H1 (cell line): ENCODE measurements around the gene ANXA9. TPM values are rescaled to one million over a fixed set of nuclear protein-coding genes. Genes with fewer than 3 reads are reported as not detected.

Experiments used
- CTCF ChIA-PET: fragments of 300-600 bp; sonication (Branson Sonifier 250); formaldehyde crosslinking; loops from one replicate; lab custom pipeline; 2021; ENCODE audit not compliant: partially characterized antibody; lab: Charles Lee
- POLR2A ChIA-PET: fragments of 300-600 bp; sonication (Branson Sonifier 250); formaldehyde crosslinking; loops from one replicate; lab custom pipeline; 2021; ENCODE audit warnings: inconsistent platforms; ENCODE audit not compliant: partially characterized antibody; lab: Charles Lee
- DNase-seq, 2 experiments: peaks; one replicate each; pipeline versions ENCODE4 v3.0.0 to v3.0.0-alpha.2; 2010 to 2022; ENCODE audit warnings: low spot score in 2 of 2, low read depth in 1 of 2, mixed read lengths in 1 of 2
- FAIRE-seq: peaks from 2 replicates; lab custom pipeline; 2011; peaks lifted over from hg19 to GRCh38; lab: Jason Lieb, UNC
- H2AFZ ChIP-seq: 2 replicates; pipeline ENCODE4 v1.8.1; 2012; ENCODE audit warnings: low read length, inconsistent platforms
- H2AK5ac ChIP-seq: 2 replicates; pipeline ENCODE4 v1.6.1; 2013; ENCODE audit warnings: low read depth, low read length
- H2BK120ac ChIP-seq: replicated peaks from 2 replicates; pipeline ENCODE3; 2013; ENCODE audit warnings: low read depth, low read length, inconsistent platforms
- H2BK12ac ChIP-seq: 2 replicates; pipeline ENCODE4 v1.6.1; 2013; ENCODE audit warnings: low read depth, low read length
- H2BK15ac ChIP-seq: 2 replicates; pipeline ENCODE4 v1.6.1; 2013; ENCODE audit warnings: low read length
- H2BK20ac ChIP-seq: 2 replicates; pipeline ENCODE4 v1.6.1; 2013; ENCODE audit warnings: low read length
- H2BK5ac ChIP-seq: 2 replicates; pipeline ENCODE4 v1.6.1; 2013; ENCODE audit warnings: low read depth, low read length
- H3K14ac ChIP-seq: 2 replicates; pipeline ENCODE4 v1.6.1; 2013; ENCODE audit warnings: inconsistent platforms; ENCODE audit not compliant: insufficient read length
- H3K18ac ChIP-seq: 2 replicates; pipeline ENCODE4 v1.6.1; 2013; ENCODE audit warnings: low read length; ENCODE audit errors: extremely low read depth
- H3K23ac ChIP-seq: 2 replicates; pipeline ENCODE4 v1.6.1; 2013; ENCODE audit warnings: inconsistent platforms; ENCODE audit not compliant: insufficient read length
- H3K23me2 ChIP-seq: 2 replicates; pipeline ENCODE4 v1.6.1; 2013; ENCODE audit warnings: low read depth, low read length
- H3K27ac ChIP-seq: 2 replicates; pipeline ENCODE4 v1.6.1; 2011; ENCODE audit warnings: low read depth, low read length, inconsistent platforms
- H3K27me3 ChIP-seq, 4 experiments: replicated peaks in 1 of 4; 1 replicate in 1 of 4; 2 replicates in 3 of 4; pipeline versions ENCODE4 v1.6.1 to v1.8.1; 2011 to 2013; ENCODE audit warnings: low read length in 3 of 4, mild to moderate bottlenecking in 3 of 4, inconsistent platforms in 2 of 4, mixed read lengths in 2 of 4, moderate library complexity in 1 of 4; ENCODE audit not compliant: control insufficient read depth in 3 of 4, insufficient read depth in 3 of 4; ENCODE audit errors: extremely low read depth in 1 of 4
- H3K36me3 ChIP-seq, 4 experiments: 2 replicates each; pipeline versions ENCODE4 v1.6.1 to v1.8.1; 2011 to 2013; ENCODE audit warnings: mild to moderate bottlenecking in 4 of 4, low read length in 3 of 4, moderate library complexity in 2 of 4, control low read depth in 1 of 4, inconsistent platforms in 1 of 4; ENCODE audit not compliant: insufficient read depth in 4 of 4, control insufficient read depth in 2 of 4
- H3K4ac ChIP-seq: replicated peaks from 2 replicates; pipeline ENCODE3; 2013; ENCODE audit warnings: low read length, low read depth, mixed read lengths, inconsistent platforms; ENCODE audit not compliant: insufficient read length
- H3K4me1 ChIP-seq, 4 experiments: replicated peaks in 1 of 4; 1 replicate in 1 of 4; 2 replicates in 3 of 4; pipeline versions ENCODE4 v1.6.1 to v1.8.1; 2011 to 2013; ENCODE audit warnings: low read length in 3 of 4, inconsistent platforms in 2 of 4, mixed read lengths in 1 of 4; ENCODE audit not compliant: insufficient read depth in 4 of 4, control insufficient read depth in 3 of 4
- H3K4me2 ChIP-seq, 2 experiments: 2 replicates each; pipeline versions ENCODE4 v1.6.1 to v1.8.1; 2011 to 2013; ENCODE audit warnings: low read depth in 2 of 2, low read length in 2 of 2, control low read depth in 1 of 2, inconsistent platforms in 1 of 2, mild to moderate bottlenecking in 1 of 2; ENCODE audit not compliant: insufficient read depth in 1 of 2
- H3K4me3 ChIP-seq, 4 experiments: fragments of 200-600, 300-600 bp in 1 of 4; sonication (generic), shearing (Covaris generic), sonication (Bioruptor Twin) in 1 of 4; 2 replicates each; pipeline versions ENCODE4 v1.5.1 to v1.8.1; 2011 to 2016; ENCODE audit warnings: low read length in 4 of 4, low read depth in 3 of 4, control low read depth in 2 of 4, inconsistent platforms in 2 of 4, mild to moderate bottlenecking in 2 of 4, mixed read lengths in 1 of 4, moderate library complexity in 1 of 4; ENCODE audit not compliant: insufficient read depth in 2 of 4; ENCODE audit errors: extremely low read depth in 1 of 4
- H3K56ac ChIP-seq: replicated peaks from 2 replicates; pipeline ENCODE3; 2013; ENCODE audit warnings: low read depth, mild to moderate bottlenecking, mixed read lengths, low read length, inconsistent platforms; ENCODE audit not compliant: insufficient read length
- H3K79me1 ChIP-seq: 2 replicates; pipeline ENCODE4 v1.6.1; 2013; ENCODE audit warnings: low read depth, low read length, control low read depth
- H3K79me2 ChIP-seq, 2 experiments: 2 replicates each; pipeline versions ENCODE4 v1.6.1 to v1.8.1; 2012 to 2013; ENCODE audit warnings: low read length in 2 of 2, mild to moderate bottlenecking in 2 of 2, inconsistent platforms in 1 of 2; ENCODE audit not compliant: insufficient read depth in 2 of 2, control insufficient read depth in 1 of 2
- H3K9ac ChIP-seq, 4 experiments: replicated peaks in 1 of 4; 1 replicate in 1 of 4; 2 replicates in 3 of 4; pipeline versions ENCODE4 v1.6.1 to v1.8.1; 2011 to 2013; ENCODE audit warnings: low read depth in 3 of 4, low read length in 3 of 4, control low read depth in 2 of 4, mild to moderate bottlenecking in 2 of 4, moderate library complexity in 2 of 4, inconsistent platforms in 1 of 4; ENCODE audit errors: extremely low read depth in 1 of 4
- H3K9me3 ChIP-seq, 2 experiments: 2 replicates each; pipeline versions ENCODE4 v1.6.1 to v1.8.1; 2012 to 2013; ENCODE audit warnings: mild to moderate bottlenecking in 2 of 2, moderate library complexity in 2 of 2, control low read depth in 1 of 2, inconsistent platforms in 1 of 2, low read depth in 1 of 2, low read length in 1 of 2, mixed read lengths in 1 of 2; ENCODE audit not compliant: insufficient read depth in 2 of 2
- H4K20me1 ChIP-seq, 2 experiments: replicated peaks in 1 of 2; 2 replicates each; pipeline versions ENCODE3 to v1.8.1; 2011 to 2013; ENCODE audit warnings: inconsistent platforms in 2 of 2, low read length in 2 of 2, mild to moderate bottlenecking in 1 of 2; ENCODE audit not compliant: insufficient read depth in 2 of 2, control insufficient read depth in 1 of 2
- H4K5ac ChIP-seq: 2 replicates; pipeline ENCODE4 v1.6.1; 2013; ENCODE audit warnings: low read length, low read depth, mixed read lengths, inconsistent platforms; ENCODE audit not compliant: insufficient read length
- H4K8ac ChIP-seq: 2 replicates; pipeline ENCODE4 v1.8.0; 2013; ENCODE audit warnings: mild to moderate bottlenecking, moderate library complexity, low read length, inconsistent platforms; ENCODE audit not compliant: insufficient read depth; ENCODE audit errors: extremely low read depth
- H4K91ac ChIP-seq: replicated peaks from 2 replicates; pipeline ENCODE3; 2013; ENCODE audit warnings: low read length, mixed read lengths, inconsistent platforms; ENCODE audit not compliant: insufficient read length
- CREB1 ChIP-seq: IDR thresholded peaks from 2 replicates; pipeline ENCODE4 v1.6.1; 2012; ENCODE audit warnings: inconsistent platforms
- HDAC2 ChIP-seq, 2 experiments: fragments of 300-600 bp in 1 of 2; sonication (generic) in 1 of 2; IDR thresholded peaks; 2 replicates each; pipeline ENCODE4 v1.6.1; 2011 to 2012; ENCODE audit warnings: low read depth in 2 of 2, low read length in 2 of 2, mild to moderate bottlenecking in 2 of 2, moderate library complexity in 2 of 2, borderline replicate concordance in 1 of 2, inconsistent platforms in 1 of 2
- NANOG ChIP-seq: IDR thresholded peaks from 2 replicates; pipeline ENCODE4 v1.6.1; 2011; ENCODE audit warnings: low read length, low read depth, mild to moderate bottlenecking, inconsistent platforms; ENCODE audit not compliant: insufficient read depth, poor library complexity, severe bottlenecking
- RBBP5 ChIP-seq: IDR thresholded peaks from 2 replicates; pipeline ENCODE4 v1.7.1; 2012; ENCODE audit warnings: low read depth, mild to moderate bottlenecking, inconsistent platforms, low read length, moderate library complexity, borderline replicate concordance
- SP2 ChIP-seq: IDR thresholded peaks from 2 replicates; pipeline ENCODE4 v1.6.1; 2012; ENCODE audit warnings: mild to moderate bottlenecking, low read length, inconsistent platforms
- SP4 ChIP-seq: IDR thresholded peaks from 2 replicates; pipeline ENCODE4 v1.6.1; 2012; ENCODE audit warnings: low read length, inconsistent platforms
- WGBS, 2 experiments: shearing (Covaris generic) in 1 of 2; methylation state at CpG; one replicate each; pipeline versions ENCODE4 v1.1.6 to v1.1.7; 2013 to 2015; ENCODE audit warnings: low lambda C conversion rate in 2 of 2, mixed read lengths in 2 of 2, inconsistent platforms in 1 of 2, low coverage in 1 of 2, missing lambda C conversion rate in 1 of 2; ENCODE audit not compliant: insufficient replicate concordance in 2 of 2, insufficient coverage in 1 of 2, insufficient read length in 1 of 2; ENCODE audit errors: extremely low coverage in 1 of 2, missing lambda C conversion rate in 1 of 2; 5-methylcytosine and 5-hydroxymethylcytosine counted together
- polyA plus RNA-seq, 7 experiments: library from polyadenylated mRNA; depleted of rRNA in 3 of 7; stranded (reverse) in 5 of 7; unstranded in 2 of 7; fragments of >200 nt in 5 of 7; fragments of 200-250 nt in 2 of 7; gene quantifications; 1 replicate in 5 of 7; 2 replicates in 1 of 7; 4 replicates in 1 of 7; pipeline versions ENCODE4 v1.2.1 to v1.2.3, GENCODE V29; 2011 to 2013; ENCODE audit warnings: missing spikeins in 2 of 7, mixed read lengths in 2 of 7
- total RNA-seq: library from RNA; stranded (reverse); fragmentation: NEBNext Ultra II Directional; extraction: Animal tissue kit (Norgen Biotek cat#: 25700); gene quantifications from 2 replicates; pipeline ENCODE4 v1.2.1, GENCODE V29; 2021
- TF ChIP-seq, protein P1 (sequence below): IDR thresholded peaks from 2 replicates; pipeline ENCODE4 v1.6.1; 2011; ENCODE audit warnings: low read length, improper control_type of control experiment
- TF ChIP-seq, protein P2 (sequence below), 3 experiments: IDR thresholded peaks; 1 replicate in 2 of 3; 2 replicates in 1 of 3; pipeline versions ENCODE4 v1.5.1 to v1.6.1; 2011; ENCODE audit warnings: low read length in 3 of 3, mild to moderate bottlenecking in 3 of 3, inconsistent platforms in 2 of 3, low read depth in 1 of 3, moderate library complexity in 1 of 3; ENCODE audit not compliant: insufficient read depth in 1 of 3; ENCODE audit errors: control extremely low read depth in 1 of 3

Gene ANXA9
- total and polyA plus RNA-seq, 2 of the 8 experiments (the other 6 are each of a cell fraction or from before 2014, with no cell fraction given), result 1.8 to 3.5 TPM

DNA sequence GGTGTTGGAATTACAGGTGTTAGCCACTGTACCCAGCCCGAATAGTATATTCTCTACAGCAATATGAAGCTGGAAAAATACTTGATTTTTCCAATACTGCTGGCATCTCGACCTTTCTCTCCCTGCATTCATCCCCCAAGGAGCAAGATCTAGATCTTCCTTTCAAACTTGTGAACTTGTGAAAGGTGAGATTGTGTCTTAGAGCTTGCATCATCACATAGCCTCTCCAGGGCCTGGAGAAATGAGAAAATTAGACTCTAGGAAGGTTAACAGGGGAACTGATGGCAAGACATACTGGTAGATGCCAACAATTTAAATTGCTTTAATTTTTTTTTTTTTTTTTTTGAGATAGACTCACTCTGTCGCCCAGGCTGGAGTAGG, 28.2 kb downstream of the ANXA9 start:
- no peak overlapping the region for H3K56ac ChIP-seq
- peaks cover 9 to 12% (median 9%) of the 10 kb centered on the region in 4 experiments; a peak in 6 of 7 replicates for H3K4me1 ChIP-seq
- H3K9me3 ChIP-seq, result no peaks in the 10 kb centered on the region
- H3K79me1 ChIP-seq, result no peaks in the 10 kb centered on the region
- H3K79me2 ChIP-seq, result peaks cover 0 to 5% of the 10 kb centered on the region in 2 experiments; a peak in 2 of 4 replicates
- no peak overlapping the region for H3K9ac ChIP-seq
- WGBS, 2 experiments, result 91% methylated on average over 3 of the region's 3 CpGs; no CpG with 5 or more reads in 1 of the 2 experiments
- no peak overlapping the region for H2BK12ac ChIP-seq
- H3K23ac ChIP-seq, result no peak overlapping the region
- FAIRE-seq, result no peak
- H3K4me3 ChIP-seq, result no peak overlapping the region
- H2BK15ac ChIP-seq, result no peak overlapping the region
- H4K8ac ChIP-seq, result no peak overlapping the region
- H3K4me2 ChIP-seq, result no peak overlapping the region
- no peaks in the 10 kb centered on the region for H3K36me3 ChIP-seq
- peaks cover 5% of the 10 kb centered on the region for H3K23me2 ChIP-seq
- H3K27ac ChIP-seq, result no peak overlapping the region
- no peak overlapping the region for H4K91ac ChIP-seq
- no peak overlapping the region for H3K4ac ChIP-seq
- H4K5ac ChIP-seq, result no peak overlapping the region
- no peak overlapping the region for H2AFZ ChIP-seq
- no peak overlapping the region for H2BK20ac ChIP-seq
- ChIA-PET POLR2A (interaction anchor here (1.1 kb wide), 1 partner anchor 29 kb away, joined by 3 read pairs; no protein-coding TSS in a partner anchor), CTCF (interaction anchor here (1.0 kb wide), 1 partner anchor 36 kb away, joined by 3 read pairs; no protein-coding TSS in a partner anchor)
- H2BK5ac ChIP-seq, result no peak overlapping the region
- no peak overlapping the region for H2AK5ac ChIP-seq
- H3K14ac ChIP-seq, result no peak overlapping the region
- DNase-seq, result no peak
- no peak overlapping the region for H2BK120ac ChIP-seq
- no peaks in the 10 kb centered on the region for H3K27me3 ChIP-seq
- H3K18ac ChIP-seq, result no peak overlapping the region
- no peaks in the 10 kb centered on the region for H4K20me1 ChIP-seq
- TF ChIP-seq NANOG (no peak), HDAC2 (IDR thresholded peaks at IDR 0.05; ENCODE audit: borderline replicate concordance in 1 of 2, low read depth in 2 of 2, low read length in 2 of 2) (no peak), RBBP5 (no peak), SP2 (no peak), SP4 (no peak), CREB1 (no peak)
- TF ChIP-seq, protein P1, sequence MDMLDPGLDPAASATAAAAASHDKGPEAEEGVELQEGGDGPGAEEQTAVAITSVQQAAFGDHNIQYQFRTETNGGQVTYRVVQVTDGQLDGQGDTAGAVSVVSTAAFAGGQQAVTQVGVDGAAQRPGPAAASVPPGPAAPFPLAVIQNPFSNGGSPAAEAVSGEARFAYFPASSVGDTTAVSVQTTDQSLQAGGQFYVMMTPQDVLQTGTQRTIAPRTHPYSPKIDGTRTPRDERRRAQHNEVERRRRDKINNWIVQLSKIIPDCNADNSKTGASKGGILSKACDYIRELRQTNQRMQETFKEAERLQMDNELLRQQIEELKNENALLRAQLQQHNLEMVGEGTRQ, result no peak
- TF ChIP-seq, protein P2, sequence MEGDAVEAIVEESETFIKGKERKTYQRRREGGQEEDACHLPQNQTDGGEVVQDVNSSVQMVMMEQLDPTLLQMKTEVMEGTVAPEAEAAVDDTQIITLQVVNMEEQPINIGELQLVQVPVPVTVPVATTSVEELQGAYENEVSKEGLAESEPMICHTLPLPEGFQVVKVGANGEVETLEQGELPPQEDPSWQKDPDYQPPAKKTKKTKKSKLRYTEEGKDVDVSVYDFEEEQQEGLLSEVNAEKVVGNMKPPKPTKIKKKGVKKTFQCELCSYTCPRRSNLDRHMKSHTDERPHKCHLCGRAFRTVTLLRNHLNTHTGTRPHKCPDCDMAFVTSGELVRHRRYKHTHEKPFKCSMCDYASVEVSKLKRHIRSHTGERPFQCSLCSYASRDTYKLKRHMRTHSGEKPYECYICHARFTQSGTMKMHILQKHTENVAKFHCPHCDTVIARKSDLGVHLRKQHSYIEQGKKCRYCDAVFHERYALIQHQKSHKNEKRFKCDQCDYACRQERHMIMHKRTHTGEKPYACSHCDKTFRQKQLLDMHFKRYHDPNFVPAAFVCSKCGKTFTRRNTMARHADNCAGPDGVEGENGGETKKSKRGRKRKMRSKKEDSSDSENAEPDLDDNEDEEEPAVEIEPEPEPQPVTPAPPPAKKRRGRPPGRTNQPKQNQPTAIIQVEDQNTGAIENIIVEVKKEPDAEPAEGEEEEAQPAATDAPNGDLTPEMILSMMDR (IDR thresholded peaks at IDR 0.05; ENCODE audit: control extremely low read depth in 1 of 3, insufficient read depth in 1 of 3, low read depth in 1 of 3, low read length in 3 of 3), result no peak
